Effector memory CD4-positive, alpha-beta T cell (primary cell): ENCODE measurements around the gene ASH1L.

Source experiments
- DNase-seq, 3 donors: peaks; one replicate each; pipeline ENCODE4 v3.0.0-alpha.2; 2020
- H3K27ac ChIP-seq: 2 replicates; pipeline ENCODE4 v1.7.0; 2013; ENCODE audit warnings: mild to moderate bottlenecking, low read length, moderate library complexity; ENCODE audit not compliant: insufficient read depth, poor library complexity, severe bottlenecking
- H3K27me3 ChIP-seq: replicated peaks from 2 replicates; pipeline ENCODE4 v1.7.0; 2013; ENCODE audit warnings: mild to moderate bottlenecking, low read length; ENCODE audit not compliant: insufficient read depth, control insufficient read depth, poor library complexity, severe bottlenecking
- H3K36me3 ChIP-seq: 2 replicates; pipeline ENCODE4 v1.7.0; 2013; ENCODE audit warnings: mild to moderate bottlenecking, low read length, moderate library complexity; ENCODE audit not compliant: control insufficient read depth, insufficient read depth
- H3K4me1 ChIP-seq: 2 replicates; pipeline ENCODE4 v1.7.0; 2013; ENCODE audit warnings: low read length, mild to moderate bottlenecking; ENCODE audit not compliant: control insufficient read depth, insufficient read depth, poor library complexity, severe bottlenecking
- H3K4me3 ChIP-seq: 2 replicates; pipeline ENCODE4 v1.7.0; 2013; ENCODE audit warnings: low read length, low read depth, mild to moderate bottlenecking; ENCODE audit not compliant: insufficient read depth, poor library complexity, severe bottlenecking
- H3K9me3 ChIP-seq: 2 replicates; pipeline ENCODE4 v1.7.0; 2013; ENCODE audit warnings: mild to moderate bottlenecking, low read length, moderate library complexity; ENCODE audit not compliant: control insufficient read depth

ASH1L gene

GRCh38 chr1:155325603-155325893 lies 237.1 kb downstream of the ASH1L start:
- no peaks in the 10 kb centered on the region for H3K9me3 ChIP-seq
- peaks cover 13% of the 10 kb centered on the region for H3K4me1 ChIP-seq
- H3K27ac ChIP-seq, result no peak overlapping the region
- no peak overlapping the region for H3K4me3 ChIP-seq
- no peak for DNase-seq
- H3K36me3 ChIP-seq, result peaks cover 8% of the 10 kb centered on the region
- H3K27me3 ChIP-seq, result no peaks in the 10 kb centered on the region

GRCh38 chr1:155324717-155325602 lies 237.6 kb downstream of the ASH1L start:
- Histone ChIP-seq H3K4me3 (peak overlapping the region; percentile 86), H3K27me3 (no peaks in the 10 kb centered on the region), H3K4me1 (peaks cover 15% of the 10 kb centered on the region), H3K9me3 (no peaks in the 10 kb centered on the region), H3K27ac (peak overlapping the region; percentile 90), H3K36me3 (peaks cover 2% of the 10 kb centered on the region)
- no peak for DNase-seq

- peak; percentile 83 to 90 (median 87) for DNase-seq
- Histone ChIP-seq H3K27ac (peak overlapping the region; percentile 90), H3K4me3 (peak overlapping the region; percentile 86), H3K27me3 (no peaks in the 10 kb centered on the region), H3K4me1 (peaks cover 15% of the 10 kb centered on the region), H3K36me3 (no peaks in the 10 kb centered on the region), H3K9me3 (no peaks in the 10 kb centered on the region)
These were observed 238.4 kb downstream of the ASH1L start for GRCh38 chr1:155324037-155324716.

GRCh38 chr1:155323729-155324036 lies 238.9 kb downstream of the ASH1L start:
- Histone ChIP-seq H3K36me3 (no peaks in the 10 kb centered on the region), H3K27me3 (no peaks in the 10 kb centered on the region), H3K4me1 (peaks cover 15% of the 10 kb centered on the region), H3K27ac (peak overlapping the region; percentile 90), H3K4me3 (peak overlapping the region; percentile 86), H3K9me3 (no peaks in the 10 kb centered on the region)
- DNase-seq, result peak; percentile 73 to 77 (median 73)

GRCh38 chr1:155322953-155323728 lies 239.5 kb downstream of the ASH1L start:
- Histone ChIP-seq H3K4me1 (peaks cover 15% of the 10 kb centered on the region), H3K9me3 (no peaks in the 10 kb centered on the region), H3K27me3 (no peaks in the 10 kb centered on the region), H3K27ac (peak overlapping the region; percentile 90), H3K4me3 (peak overlapping the region; percentile 86), H3K36me3 (peaks cover 4% of the 10 kb centered on the region)
- DNase-seq, result peak; percentile 67 to 76 (median 69)

GRCh38 chr1:155322571-155322952 lies 240.0 kb downstream of the ASH1L start:
- H3K27me3 ChIP-seq, result no peaks in the 10 kb centered on the region
- peaks cover 7% of the 10 kb centered on the region for H3K36me3 ChIP-seq
- H3K27ac ChIP-seq, result no peak overlapping the region
- no peak for DNase-seq
- H3K9me3 ChIP-seq, result no peaks in the 10 kb centered on the region
- peaks cover 15% of the 10 kb centered on the region for H3K4me1 ChIP-seq
- H3K4me3 ChIP-seq, result peak overlapping the region; percentile 86

- Histone ChIP-seq H3K4me1 (peaks cover 15% of the 10 kb centered on the region), H3K27ac (no peak overlapping the region), H3K9me3 (no peaks in the 10 kb centered on the region), H3K27me3 (no peaks in the 10 kb centered on the region), H3K36me3 (peaks cover 7% of the 10 kb centered on the region), H3K4me3 (no peak overlapping the region)
- DNase-seq, result no peak
These were observed 240.7 kb downstream of the ASH1L start for GRCh38 chr1:155321639-155322503.

GRCh38 chr1:155320661-155321617 lies 241.7 kb downstream of the ASH1L start, which contains the start of gene RUSC1:
Gene RUSC1 (plus strand): TSS chr1:155320894. CDS start chr1:155321774, 880 bp downstream.
- no peaks in the 10 kb centered on the region for H3K27me3 ChIP-seq
- H3K9me3 ChIP-seq, result no peaks in the 10 kb centered on the region
- H3K27ac ChIP-seq, result no peak within 1 kb of the TSS
- peaks cover 15% of the 10 kb centered on the region for H3K4me1 ChIP-seq
- H3K4me3 ChIP-seq, result peak within 1 kb of the TSS; percentile 50
- H3K36me3 ChIP-seq, result peaks cover 7% of the 10 kb centered on the region
- DNase-seq, result peak; percentile 38 to 60 (median 52)
